Sciatic nerve (tissue), 2 donors: ENCODE data around the gene CHST8. TPM values are rescaled to one million over a fixed set of nuclear protein-coding genes. Genes with fewer than 3 reads are reported as not detected.
A peak's percentile ranks its signal among the peaks of the same experiment; 100 is the strongest.
"Not testable (repeated sequence)": the region's sequence is repeated elsewhere in the genome, so short reads cannot be mapped to it uniquely, and the experiment has no call there.

Experiments used
- ATAC-seq: fragments of 200-7000 bp; cut with Tn5 transposase; one replicate; pipeline ENCODE4 v1.9.1; 2020; ENCODE audit warnings: mild to moderate bottlenecking, moderate library complexity
- DNase-seq: peaks from one replicate; pipeline ENCODE4 v3.0.0-alpha.2; 2020; ENCODE audit warnings: low spot score
- intact Hi-C: fragments of 100-400 bp; cut with DNase I; formaldehyde crosslinking; loops from one replicate; pipeline ENCODE4 v1.14.2; 2022
- total RNA-seq: library from RNA; stranded (reverse); fragmentation: NEBNext Ultra II Directional; extraction: Animal tissue kit (Norgen Biotek cat#: 25700); gene quantifications from one replicate; pipeline ENCODE4 v1.2.1, GENCODE V29; 2021
- donor health status: DM: no; HTN: no; CAD: no.
- donor health status: DM: no; HTN: no; CAD: no.

CHST8 gene
- total RNA-seq, 1 donor from 2014 or later = 0.62 TPM

- ATAC-seq (no peak), DNase-seq (no peak)
- intact Hi-C loops = no loop called here
These were observed 184.7 kb downstream of the CHST8 start for GRCh38 chr19:33806434-33806881.

GRCh38 chr19:33808399-33808798, 186.6 kb downstream of the CHST8 start:
- intact Hi-C loops = no loop called here
- ATAC-seq (no peak), DNase-seq (no peak)

- intact Hi-C loops = no loop called here
- ATAC-seq = no peak
- DNase-seq = no peak
These were observed 188.2 kb downstream of the CHST8 start for GRCh38 chr19:33809960-33810359.

- DNase-seq (no peak), ATAC-seq (no peak)
- intact Hi-C loops = no loop called here
These were observed 189.1 kb downstream of the CHST8 start for GRCh38 chr19:33810821-33811220.

- no peak for ATAC-seq
- intact Hi-C loops = no loop called here
These were observed 189.5 kb downstream of the CHST8 start for GRCh38 chr19:33811246-33811645.

GRCh38 chr19:33811736-33812387, 190.1 kb downstream of the CHST8 start:
- DNase-seq (no peak), ATAC-seq (no peak)
- intact Hi-C loops = no loop called here

More at GRCh38 chr19:33811246-33811645, 189.5 kb downstream of the CHST8 start:
- peak; percentile 51 for DNase-seq

- DNase-seq (no peak), ATAC-seq (no peak)
- intact Hi-C loops = no loop called here
These were observed 190.9 kb downstream of the CHST8 start for GRCh38 chr19:33812388-33813330.

GRCh38 chr19:33813391-33814101, 191.8 kb downstream of the CHST8 start:
- DNase-seq = no peak
- intact Hi-C loops = no loop called here
- ATAC-seq = no peak

GRCh38 chr19:33814181-33815165, 192.7 kb downstream of the CHST8 start:
- peak; percentile 25 for DNase-seq
- intact Hi-C loops = no loop called here

GRCh38 chr19:33815380-33816340, 193.9 kb downstream of the CHST8 start:
- no peak for ATAC-seq
- intact Hi-C loops = no loop called here
- DNase-seq = peak; percentile 40

More at GRCh38 chr19:33814181-33815165, 192.7 kb downstream of the CHST8 start:
- no peak for ATAC-seq

- intact Hi-C loops = no loop called here
- DNase-seq = no peak
- ATAC-seq = no peak
These were observed 196.7 kb downstream of the CHST8 start for GRCh38 chr19:33818411-33818810.

- ATAC-seq, DNase-seq, intact Hi-C loops: not testable (repeated sequence)
These were observed 197.3 kb downstream of the CHST8 start for GRCh38 chr19:33819078-33819477.

GRCh38 chr19:33819506-33819879, 197.7 kb downstream of the CHST8 start:
- intact Hi-C loops = no loop called here

GRCh38 chr19:33819880-33820781, 198.4 kb downstream of the CHST8 start:
- intact Hi-C loops = no loop called here
- DNase-seq = peak; percentile 86
- ATAC-seq = peak; percentile 95

More at GRCh38 chr19:33819506-33819879, 197.7 kb downstream of the CHST8 start:
- no peak for ATAC-seq
- no peak for DNase-seq

GRCh38 chr19:33821871-33822270, 200.1 kb downstream of the CHST8 start:
- intact Hi-C loops = no loop called here
- no peak for ATAC-seq
- no peak for DNase-seq
